ENCODE results near the gene IRAK2. TPM values are rescaled to one million over a fixed set of nuclear protein-coding genes. Genes with fewer than 3 reads are reported as not detected.

The IRAK2 gene
- total RNA-seq, 1 donor from 2014 or later: 22.0 TPM

DNA sequence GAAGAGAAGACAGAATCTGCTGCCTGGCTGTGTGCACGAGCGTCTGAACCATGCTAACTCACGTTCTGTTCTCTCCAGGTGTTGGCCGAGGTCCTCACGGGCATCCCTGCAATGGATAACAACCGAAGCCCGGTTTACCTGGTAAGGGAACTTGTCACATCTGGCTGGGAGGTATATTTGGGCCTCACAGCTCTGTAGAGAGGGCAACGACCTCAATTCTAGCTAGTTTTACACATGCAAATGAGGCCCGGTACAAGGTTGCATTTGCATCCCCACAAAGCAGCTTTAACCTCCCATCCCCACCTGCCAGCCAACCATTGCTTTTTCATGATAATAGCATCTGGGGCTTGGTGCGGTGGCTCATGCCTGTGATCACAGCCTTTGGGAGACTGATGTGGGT, 61.6 kb downstream of the IRAK2 start:
- no peak overlapping the region for H3K4me3 ChIP-seq (ENCODE audit: low read depth, low read length)
- TF ChIP-seq, protein P1, sequence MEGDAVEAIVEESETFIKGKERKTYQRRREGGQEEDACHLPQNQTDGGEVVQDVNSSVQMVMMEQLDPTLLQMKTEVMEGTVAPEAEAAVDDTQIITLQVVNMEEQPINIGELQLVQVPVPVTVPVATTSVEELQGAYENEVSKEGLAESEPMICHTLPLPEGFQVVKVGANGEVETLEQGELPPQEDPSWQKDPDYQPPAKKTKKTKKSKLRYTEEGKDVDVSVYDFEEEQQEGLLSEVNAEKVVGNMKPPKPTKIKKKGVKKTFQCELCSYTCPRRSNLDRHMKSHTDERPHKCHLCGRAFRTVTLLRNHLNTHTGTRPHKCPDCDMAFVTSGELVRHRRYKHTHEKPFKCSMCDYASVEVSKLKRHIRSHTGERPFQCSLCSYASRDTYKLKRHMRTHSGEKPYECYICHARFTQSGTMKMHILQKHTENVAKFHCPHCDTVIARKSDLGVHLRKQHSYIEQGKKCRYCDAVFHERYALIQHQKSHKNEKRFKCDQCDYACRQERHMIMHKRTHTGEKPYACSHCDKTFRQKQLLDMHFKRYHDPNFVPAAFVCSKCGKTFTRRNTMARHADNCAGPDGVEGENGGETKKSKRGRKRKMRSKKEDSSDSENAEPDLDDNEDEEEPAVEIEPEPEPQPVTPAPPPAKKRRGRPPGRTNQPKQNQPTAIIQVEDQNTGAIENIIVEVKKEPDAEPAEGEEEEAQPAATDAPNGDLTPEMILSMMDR (conservative IDR thresholded peaks at IDR 0.05; ENCODE audit: low read depth, low read length): no peak
- DNase-seq (ENCODE audit: low read depth): no peak

DNA sequence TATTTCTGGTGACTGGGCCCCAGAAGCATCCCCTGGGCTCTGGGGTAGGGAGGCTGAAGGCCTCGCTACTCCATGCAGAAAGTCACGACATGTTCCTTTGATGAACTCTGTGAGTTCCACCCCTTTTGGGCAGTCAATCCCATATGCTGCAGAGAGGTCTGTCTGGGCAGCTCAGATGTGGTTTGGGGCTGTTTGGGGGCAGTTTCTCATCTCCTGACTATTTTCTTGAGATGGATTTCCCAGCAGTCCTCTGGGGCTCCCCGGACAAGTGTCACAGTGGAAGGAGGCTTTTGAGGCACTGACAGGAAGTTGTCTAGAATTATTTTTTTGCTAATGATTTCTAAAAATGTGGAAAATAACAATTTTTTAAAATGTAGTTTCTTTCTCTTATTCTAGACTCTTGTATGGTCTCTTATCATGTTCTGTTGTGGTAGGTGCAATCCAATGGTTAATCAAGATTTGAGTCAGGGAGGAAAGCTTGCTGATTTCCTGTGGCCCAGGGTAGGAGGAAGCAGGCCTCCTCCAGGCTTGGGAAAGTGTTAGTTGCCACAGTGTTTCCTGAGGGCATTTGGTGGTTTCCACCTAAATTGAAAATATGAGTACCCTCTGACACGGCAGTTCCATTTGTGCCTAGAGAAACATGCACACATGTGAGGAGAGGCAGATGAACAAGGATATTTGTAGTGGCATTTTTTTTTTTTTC, 63.7 kb downstream of the IRAK2 start:
- TF ChIP-seq, protein P1 (conservative IDR thresholded peaks at IDR 0.05; ENCODE audit: low read depth, low read length): no peak
- H3K4me3 ChIP-seq (ENCODE audit: low read depth, low read length): no peak overlapping the region
- DNase-seq (ENCODE audit: low read depth): no peak

DNA sequence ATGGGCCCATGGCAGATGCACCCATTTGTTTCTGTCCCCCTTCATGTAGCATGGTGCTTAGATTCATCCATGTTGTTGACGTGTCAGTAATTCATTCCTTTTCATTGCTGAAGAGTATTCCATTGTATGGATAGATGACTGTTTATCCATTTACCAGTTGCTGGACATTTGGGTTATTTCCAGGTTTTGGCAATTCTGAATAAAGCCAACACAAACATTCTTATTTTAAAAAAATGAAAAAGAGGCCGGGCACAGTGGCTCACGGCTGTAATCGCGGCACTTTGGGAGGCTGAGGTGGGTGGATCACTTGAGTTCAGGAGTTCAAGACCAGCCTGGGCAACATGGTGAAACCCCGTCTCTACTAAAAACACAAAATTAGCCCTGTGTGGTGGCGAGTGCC, 64.9 kb downstream of the IRAK2 start:
- H3K4me3 ChIP-seq (ENCODE audit: low read depth, low read length): no peak overlapping the region
- DNase-seq (ENCODE audit: low read depth): no peak
- TF ChIP-seq, protein P1 (conservative IDR thresholded peaks at IDR 0.05; ENCODE audit: low read depth, low read length): no peak

DNA sequence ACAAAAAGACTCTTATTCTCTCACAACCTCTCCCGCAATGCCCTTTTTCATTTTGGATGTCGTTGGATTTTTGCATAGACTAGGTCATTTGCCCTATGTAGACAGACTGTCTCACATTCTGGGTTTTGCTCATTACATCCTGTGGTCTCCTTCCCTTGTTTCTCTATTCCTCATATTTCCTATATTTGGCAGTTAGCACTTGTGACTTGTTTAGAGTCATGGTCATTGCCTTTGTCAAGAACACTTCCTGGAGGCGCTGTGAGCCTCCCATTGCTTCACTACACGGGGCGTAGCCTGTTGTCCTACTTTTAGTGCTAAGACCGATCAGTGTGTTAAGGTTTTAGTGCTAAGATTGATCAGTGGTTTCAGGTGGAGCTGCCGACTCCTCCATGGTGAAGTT, 67.4 kb downstream of the IRAK2 start:
- H3K4me3 ChIP-seq (ENCODE audit: low read depth, low read length): no peak overlapping the region
- no peak for DNase-seq (ENCODE audit: low read depth)
- TF ChIP-seq, protein P1 (conservative IDR thresholded peaks at IDR 0.05; ENCODE audit: low read depth, low read length): no peak

DNA sequence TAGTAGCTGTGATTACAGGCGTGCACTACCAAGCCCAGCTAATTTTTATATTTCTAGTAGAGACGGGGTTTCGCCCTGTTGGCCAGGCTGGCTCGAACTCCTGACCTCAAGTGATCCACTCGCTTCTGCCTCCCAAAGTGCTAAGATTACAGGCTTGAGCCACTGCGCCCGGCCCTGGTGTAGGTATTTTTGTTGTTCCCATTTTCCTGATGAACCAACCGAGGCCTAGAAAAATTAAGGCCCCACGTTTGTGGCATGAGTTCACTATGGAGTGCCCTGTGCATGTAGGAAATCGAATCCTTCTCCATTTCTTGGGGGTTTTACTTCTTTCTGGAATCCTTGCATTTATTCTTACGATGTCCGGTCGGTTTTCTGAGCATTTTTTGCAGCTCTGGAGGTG, 69.3 kb downstream of the IRAK2 start:
- no peak overlapping the region for H3K4me3 ChIP-seq (ENCODE audit: low read depth, low read length)
- DNase-seq (ENCODE audit: low read depth): no peak
- TF ChIP-seq, protein P1 (conservative IDR thresholded peaks at IDR 0.05; ENCODE audit: low read depth, low read length): no peak

DNA sequence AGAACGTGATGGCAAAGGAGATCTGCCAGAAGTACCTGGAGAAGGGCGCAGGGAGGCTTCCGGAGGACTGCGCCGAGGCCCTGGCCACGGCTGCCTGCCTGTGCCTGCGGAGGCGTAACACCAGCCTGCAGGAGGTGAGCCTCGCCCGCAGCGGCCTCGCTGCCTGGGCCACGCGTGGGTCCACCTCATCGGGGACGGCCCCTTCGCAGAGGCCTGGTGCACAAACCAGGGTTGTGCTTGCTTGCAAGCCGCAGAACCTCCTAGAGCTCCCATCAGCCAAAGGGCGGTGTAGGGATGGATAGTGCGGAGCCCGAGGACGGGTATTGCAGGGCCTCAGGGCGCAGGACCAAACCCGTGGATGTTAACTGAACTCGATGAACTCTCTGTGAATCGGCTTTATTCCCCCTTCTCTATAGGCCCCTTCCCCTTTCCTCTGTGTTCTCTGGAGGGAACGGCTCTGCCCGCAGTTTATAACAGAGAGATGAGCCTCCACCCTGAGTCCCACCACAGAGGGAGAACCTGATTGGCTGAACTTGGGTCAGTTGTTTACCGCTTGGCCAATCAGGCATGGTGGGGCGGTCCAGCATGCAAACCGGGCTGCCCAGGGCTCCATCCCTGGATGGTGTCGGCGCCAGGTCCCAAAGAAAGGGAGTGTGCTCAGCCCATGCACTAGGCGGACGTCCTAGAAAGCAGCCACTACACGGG, 70.0 kb downstream of the IRAK2 start:
- TF ChIP-seq, protein P1 (conservative IDR thresholded peaks at IDR 0.05; ENCODE audit: low read depth, low read length): no peak
- no peak overlapping the region for H3K4me3 ChIP-seq (ENCODE audit: low read depth, low read length)
- DNase-seq (ENCODE audit: low read depth): no peak
